Pancreas (tissue), 10 donors: ENCODE results near the gene CHST5. TPM values are rescaled to one million over a fixed set of nuclear protein-coding genes. Genes with fewer than 3 reads are reported as not detected.
A peak's percentile ranks its signal among the peaks of the same experiment; 100 is the strongest.

Experiments
- ATAC-seq, 4 donors: fragments of 200-7000 bp; cut with Tn5 transposase; one replicate each; pipeline versions ENCODE4 v1.8.0 to v1.9.1; 2020; ENCODE audit warnings: mild to moderate bottlenecking in 4 of 4, moderate library complexity in 4 of 4
- DNase-seq, 6 donors: peaks; one replicate each; pipeline ENCODE4 v3.0.0-alpha.2; 2020
- FAIRE-seq: peaks from 2 replicates; lab custom pipeline; 2012; peaks lifted over from hg19 to GRCh38; lab: Jason Lieb, UNC
- H3K27ac ChIP-seq, 4 donors: fragments of 200-600 bp; sonication (generic); 1 replicate in 3 of 4; 2 replicates in 1 of 4; pipeline versions ENCODE4 v1.5.0 to v1.8.0; 2020
- H3K27me3 ChIP-seq, 4 donors: fragments of 200-600 bp; one replicate each; pipeline ENCODE4 v1.8.0; 2021
- H3K36me3 ChIP-seq, 3 donors: fragments of 200-600 bp; sonication (generic) in 1 of 3; one replicate each; pipeline versions ENCODE4 v1.5.0 to v1.8.0; 2020 to 2021
- H3K4me1 ChIP-seq, 3 donors: fragments of 200-600 bp; one replicate each; pipeline ENCODE4 v1.8.0; 2021
- H3K4me3 ChIP-seq, 4 donors: fragments of 200-600 bp; sonication (generic) in 2 of 4; one replicate each; pipeline versions ENCODE4 v1.5.0 to v1.8.0; 2020 to 2021
- H3K9me3 ChIP-seq, 4 donors: fragments of 200-600 bp; one replicate each; pipeline ENCODE4 v1.8.0; 2021
- CTCF ChIP-seq, 4 donors: fragments of 200-600 bp; sonication (generic) in 3 of 4; IDR thresholded peaks; one replicate each; pipeline versions ENCODE4 v1.5.0 to v1.8.0; 2021; ENCODE audit warnings: antibody characterized with exemption in 4 of 4
- WGBS, 2 donors: extraction: QIAGEN DNeasy Blood & Tissue Kit; methylation state at CpG; one replicate each; pipeline ENCODE4 v1.1.7; 2013; 5-methylcytosine and 5-hydroxymethylcytosine counted together
- intact Hi-C, 3 donors: fragments of 100-400 bp; cut with DNase I; formaldehyde crosslinking; loops; one replicate each; pipeline versions ENCODE4 v1.11.1 to v1.14.2; 2022
- polyA plus RNA-seq, 2 donors: library from polyadenylated mRNA; stranded (reverse); fragments of 200-250 nt; gene quantifications; one replicate each; pipeline ENCODE4 v1.2.3, GENCODE V29; 2013
- total RNA-seq, 6 donors: library from RNA; stranded (reverse); fragmentation: NEBNext Ultra II Directional in 4 of 6; extraction: Animal tissue kit (Norgen Biotek cat#: 25700) in 4 of 6; gene quantifications; one replicate each; pipeline versions ENCODE4 v1.2.1 to v1.2.4, GENCODE V29; 2021 to 2023
- donor health status: healthy with polysubstance abuse.
- donor health status: DM: no; HTN: no; CAD: no; lungs with moderate emphysema.
- donor health status: DM: no; HTN: no; CAD: no.
- donor health status: control.
- donor health status: control.
- donor health status: Bipolar disorder and iron deficiency.
- donor health status: DM: yes; HTN: yes; CAD: no.
- donor health status: DM: no; HTN: no; CAD: no.
- donor health status: DM: no; HTN: no; CAD: no.
- donor health status: DM: yes; HTN: yes; CAD: no.

CHST5 gene
- total and polyA plus RNA-seq, 8 donors: 0.06 to 0.28 (median 0.15) TPM; not detected in 1

GRCh38 chr16:75565640-75566039, 29.7 kb upstream of the CHST5 start:
- ATAC-seq: no peak
- Histone ChIP-seq H3K27me3 (no peaks in the 10 kb centered on the region), H3K27ac (peak overlapping the region in 3 of 4 donors; percentile 56 to 79 (median 68)), H3K36me3 (peaks cover 0 to 9% (median 0%) of the 10 kb centered on the region in 3 donors), H3K9me3 (no peaks in the 10 kb centered on the region), H3K4me1 (peaks cover 0 to 15% (median 9%) of the 10 kb centered on the region in 3 donors), H3K4me3 (peak overlapping the region; percentile 74 to 97 (median 96))
- no peak for DNase-seq
- FAIRE-seq: no peak
- 5 to 7% methylated on average over 15 of the region's 15 CpGs for WGBS, 2 donors
- intact Hi-C loops: no loop called here
- no peak for TF ChIP-seq CTCF (IDR thresholded peaks at IDR 0.05)

GRCh38 chr16:75559564-75560372, 23.9 kb upstream of the CHST5 start:
- Histone ChIP-seq H3K9me3 (no peaks in the 10 kb centered on the region), H3K27me3 (no peaks in the 10 kb centered on the region), H3K4me1 (peaks cover 0 to 2% (median 0%) of the 10 kb centered on the region in 3 donors), H3K4me3 (no peak overlapping the region), H3K36me3 (no peaks in the 10 kb centered on the region), H3K27ac (no peak overlapping the region)
- no peak for TF ChIP-seq CTCF (IDR thresholded peaks at IDR 0.05)
- 61 to 65% methylated on average over 10 of the region's 10 CpGs for WGBS, 2 donors
- ATAC-seq: no peak
- no peak for FAIRE-seq
- DNase-seq: no peak
- intact Hi-C loops: no loop called here

- WGBS, 2 donors: 46 to 50% methylated on average over 2 of the region's 2 CpGs
- Histone ChIP-seq H3K4me1 (no peaks in the 10 kb centered on the region), H3K27me3 (no peaks in the 10 kb centered on the region), H3K27ac (no peak overlapping the region), H3K36me3 (no peaks in the 10 kb centered on the region), H3K4me3 (no peak overlapping the region), H3K9me3 (no peaks in the 10 kb centered on the region)
- ATAC-seq (no peak), FAIRE-seq (no peak), DNase-seq (no peak)
- intact Hi-C loops: no loop called here
- TF ChIP-seq CTCF (IDR thresholded peaks at IDR 0.05): no peak
Observed at GRCh38 chr16:75558846-75559401, 23.0 kb upstream of the CHST5 start.

GRCh38 chr16:75556431-75556950, 20.6 kb upstream of the CHST5 start:
- ATAC-seq (no peak), DNase-seq (peak in 1 of 6 donors; percentile 18), FAIRE-seq (no peak)
- Histone ChIP-seq H3K27me3 (no peaks in the 10 kb centered on the region), H3K4me3 (peak overlapping the region in 3 of 4 donors; percentile 45 to 91 (median 90)), H3K36me3 (no peaks in the 10 kb centered on the region), H3K9me3 (no peaks in the 10 kb centered on the region), H3K4me1 (no peaks in the 10 kb centered on the region), H3K27ac (peak overlapping the region; percentile 38 to 81 (median 66))
- no peak for TF ChIP-seq CTCF (IDR thresholded peaks at IDR 0.05)
- WGBS, 2 donors: 43 to 44% methylated on average over 16 of the region's 16 CpGs
- intact Hi-C loops: no loop called here
